ENCODE results near the gene MFSD12. TPM values are rescaled to one million over a fixed set of nuclear protein-coding genes. Genes with fewer than 3 reads are reported as not detected.

The MFSD12 gene
- polyA plus RNA-seq, 1 donor, result 33.7 TPM

DNA sequence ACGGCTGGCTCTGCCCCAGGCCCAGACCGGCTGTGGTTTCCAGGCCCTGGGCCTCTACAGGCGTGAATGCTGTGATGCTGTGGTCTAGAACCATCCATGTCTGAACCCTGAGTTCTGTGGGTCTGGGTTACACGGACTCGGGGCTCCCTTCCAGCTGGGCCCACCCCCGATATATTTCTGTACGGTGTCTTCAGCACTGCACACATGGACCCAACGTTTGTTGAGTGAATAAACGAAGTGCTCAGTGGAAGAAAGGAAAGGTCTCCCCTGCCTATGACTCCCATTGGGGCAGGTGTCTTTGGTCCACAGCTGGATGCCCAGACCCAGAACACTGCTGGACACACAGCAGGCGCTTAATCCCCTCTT is 11.7 kb downstream of the MFSD12 start:
- Histone ChIP-seq H3K4me1 (ENCODE audit: control insufficient read depth, insufficient read depth, low read length) (no peaks in the 10 kb centered on the region), H3K9me3 (ENCODE audit: control insufficient read depth, low read depth, low read length) (peaks cover 2% of the 10 kb centered on the region), H3K27me3 (ENCODE audit: control insufficient read depth, insufficient read depth, low read length) (no peaks in the 10 kb centered on the region), H3K27ac (ENCODE audit: low read length) (no peak overlapping the region), H3K36me3 (ENCODE audit: control insufficient read depth, insufficient read depth, low read length) (peaks cover 11% of the 10 kb centered on the region), H3K4me3 (ENCODE audit: low read length) (no peak overlapping the region)
- 83% methylated on average over 2 of the region's 10 CpGs for WGBS (ENCODE audit: insufficient coverage, low lambda C conversion rate)
- DNase-seq, result no peak

DNA sequence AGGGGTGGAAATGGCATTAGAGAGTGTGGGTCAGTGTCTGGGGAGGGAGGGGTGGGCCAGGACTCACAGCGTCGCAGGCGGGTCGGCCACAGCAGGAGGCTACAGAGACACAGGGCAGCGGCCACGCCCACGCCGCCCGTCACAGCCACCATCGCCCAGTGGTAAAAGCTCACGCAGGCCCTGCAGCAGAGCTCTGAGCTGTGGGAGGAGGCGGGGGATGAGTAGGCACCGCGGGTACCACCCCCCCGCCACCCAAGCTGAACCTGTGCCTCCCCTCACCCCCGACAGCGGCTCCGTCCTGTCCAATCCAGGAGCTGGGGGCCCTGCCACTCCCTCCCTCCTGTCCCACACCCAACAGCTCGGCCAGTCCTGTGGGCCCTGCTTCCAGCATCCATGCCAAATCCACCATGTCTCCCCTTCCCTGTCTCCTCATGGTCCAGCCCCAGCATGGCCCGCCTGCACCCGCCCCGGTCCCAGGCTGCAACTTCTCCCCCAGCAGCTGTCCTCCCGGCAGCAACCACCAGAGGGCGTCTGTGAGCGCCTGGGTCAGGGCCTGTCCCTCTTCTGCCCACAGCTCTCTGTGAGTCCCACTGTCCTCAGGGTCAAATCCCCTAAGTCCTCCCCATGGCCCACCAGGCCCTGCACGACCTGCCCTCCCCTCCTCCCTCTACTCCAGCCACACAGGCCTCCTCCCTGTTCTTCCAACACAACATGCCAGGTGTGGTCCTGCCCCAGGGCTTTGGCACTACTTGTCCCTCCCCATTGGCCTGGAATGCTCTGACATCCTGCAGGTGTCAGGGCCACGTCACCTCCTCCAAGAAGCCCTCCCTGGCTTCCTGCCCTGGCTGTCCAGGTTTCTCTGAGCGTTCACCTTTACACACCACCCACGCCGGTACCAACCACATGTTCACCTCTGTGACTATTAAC is 12.4 kb downstream of the MFSD12 start:
- Histone ChIP-seq H3K9me3 (ENCODE audit: control insufficient read depth, low read depth, low read length) (peaks cover 2% of the 10 kb centered on the region), H3K27me3 (ENCODE audit: control insufficient read depth, insufficient read depth, low read length) (no peaks in the 10 kb centered on the region), H3K4me3 (ENCODE audit: low read length) (no peak overlapping the region), H3K36me3 (ENCODE audit: control insufficient read depth, insufficient read depth, low read length) (peaks cover 11% of the 10 kb centered on the region), H3K27ac (ENCODE audit: low read length) (no peak overlapping the region), H3K4me1 (ENCODE audit: control insufficient read depth, insufficient read depth, low read length) (no peaks in the 10 kb centered on the region)
- peak in 1 of 2 donors; percentile 26 for DNase-seq
- no CpG with 5 or more reads among the region's 30 CpGs for WGBS (ENCODE audit: insufficient coverage, low lambda C conversion rate)

DNA sequence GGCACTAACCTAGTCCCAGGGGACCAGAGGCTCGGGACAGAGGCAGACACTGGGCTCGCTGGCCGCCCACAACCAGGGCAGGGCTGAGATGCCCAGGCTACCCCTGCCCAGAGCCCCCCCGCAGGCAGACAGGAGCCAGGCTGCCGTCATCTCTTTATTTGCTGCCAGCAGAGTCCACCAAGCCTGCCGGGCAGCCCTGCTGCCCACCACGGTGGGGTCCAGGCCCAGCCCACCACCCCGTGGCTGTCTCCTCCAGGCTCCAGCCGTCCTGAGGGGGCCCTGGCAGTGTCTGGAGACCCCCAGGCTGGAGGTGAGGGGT is 13.4 kb downstream of the MFSD12 start:
- DNase-seq, result no peak
- Histone ChIP-seq H3K27ac (ENCODE audit: low read length) (no peak overlapping the region), H3K27me3 (ENCODE audit: control insufficient read depth, insufficient read depth, low read length) (no peaks in the 10 kb centered on the region), H3K4me1 (ENCODE audit: control insufficient read depth, insufficient read depth, low read length) (no peaks in the 10 kb centered on the region), H3K4me3 (ENCODE audit: low read length) (no peak overlapping the region), H3K36me3 (ENCODE audit: control insufficient read depth, insufficient read depth, low read length) (peaks cover 17% of the 10 kb centered on the region), H3K9me3 (ENCODE audit: control insufficient read depth, low read depth, low read length) (peaks cover 7% of the 10 kb centered on the region)
- WGBS (ENCODE audit: insufficient coverage, low lambda C conversion rate), result no CpG with 5 or more reads among the region's 9 CpGs

DNA sequence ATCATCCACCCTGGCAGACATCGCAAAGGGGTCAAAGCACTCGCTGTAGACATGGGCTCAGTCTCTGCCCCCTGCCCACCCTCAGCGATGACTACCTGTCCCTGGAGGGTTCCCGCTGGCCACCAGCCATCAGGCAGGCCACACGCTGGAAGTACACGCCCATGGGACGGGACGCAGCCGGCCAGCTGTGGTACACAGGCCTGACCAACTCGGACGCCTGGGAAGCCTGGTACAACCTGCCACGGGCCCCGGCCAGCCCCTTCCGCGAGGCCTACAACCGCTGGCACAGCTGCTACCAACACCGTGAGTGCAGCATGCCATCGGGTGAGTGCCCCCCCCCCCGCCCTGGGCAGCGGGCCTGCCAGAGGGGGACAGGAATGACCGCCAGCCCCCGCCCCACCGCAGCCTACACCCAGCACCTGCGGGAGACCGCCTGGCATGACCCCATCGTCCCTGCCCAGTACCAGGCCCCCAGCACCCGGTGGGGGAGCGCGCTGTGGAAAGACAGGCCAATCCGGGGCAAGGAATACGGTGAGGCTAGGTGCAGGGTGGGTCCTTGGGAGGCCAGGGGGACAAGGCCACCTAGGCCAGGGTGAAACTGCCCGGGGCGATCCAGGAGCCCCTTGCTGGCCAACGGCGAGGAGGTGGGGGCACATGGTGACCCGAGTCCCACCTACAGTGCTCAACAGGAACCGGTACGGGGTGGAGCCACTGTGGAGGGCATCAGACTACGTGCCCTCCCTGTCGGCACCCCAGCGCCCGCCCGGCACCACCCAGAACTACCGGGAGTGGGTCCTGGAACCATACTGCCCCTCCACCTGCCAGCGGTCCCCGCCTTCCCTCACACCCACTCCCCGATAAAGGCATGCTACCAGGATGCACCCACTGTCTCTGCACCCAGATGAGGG is 14.0 kb downstream of the MFSD12 start:
- no peak for DNase-seq
- Histone ChIP-seq H3K36me3 (ENCODE audit: control insufficient read depth, insufficient read depth, low read length) (peaks cover 17% of the 10 kb centered on the region), H3K9me3 (ENCODE audit: control insufficient read depth, low read depth, low read length) (peaks cover 7% of the 10 kb centered on the region), H3K4me3 (ENCODE audit: low read length) (no peak overlapping the region), H3K27ac (ENCODE audit: low read length) (no peak overlapping the region), H3K4me1 (ENCODE audit: control insufficient read depth, insufficient read depth, low read length) (no peaks in the 10 kb centered on the region), H3K27me3 (ENCODE audit: control insufficient read depth, insufficient read depth, low read length) (no peaks in the 10 kb centered on the region)
- no CpG with 5 or more reads among the region's 47 CpGs for WGBS (ENCODE audit: insufficient coverage, low lambda C conversion rate)

DNA sequence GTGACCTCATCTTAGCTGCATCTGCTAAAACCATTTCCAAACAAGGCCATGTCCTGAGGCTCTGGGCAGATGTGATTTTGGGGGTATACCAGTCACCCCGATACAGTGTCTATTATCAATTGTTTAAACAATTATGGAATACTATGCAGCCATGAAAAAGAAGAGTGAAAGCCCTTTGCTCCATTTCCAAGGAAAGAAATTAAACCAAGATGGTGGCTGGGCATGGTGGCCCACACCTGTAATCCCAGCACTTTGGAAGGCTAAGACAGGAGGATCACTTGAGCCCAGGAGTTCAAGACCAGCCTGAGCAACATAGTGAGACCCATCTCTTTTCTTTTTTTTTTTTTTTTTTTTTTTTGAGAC is 17.6 kb downstream of the MFSD12 start:
- no CpG with 5 or more reads among the region's 1 CpG for WGBS (ENCODE audit: insufficient coverage, low lambda C conversion rate)
- DNase-seq, result no peak
- peaks cover 38% of the 10 kb centered on the region for H3K36me3 ChIP-seq (ENCODE audit: control insufficient read depth, insufficient read depth, low read length)
- no peak overlapping the region for H3K27ac ChIP-seq (ENCODE audit: low read length)
- no peaks in the 10 kb centered on the region for H3K27me3 ChIP-seq (ENCODE audit: control insufficient read depth, insufficient read depth, low read length)
- peaks cover 5% of the 10 kb centered on the region for H3K9me3 ChIP-seq (ENCODE audit: control insufficient read depth, low read depth, low read length)
- no peaks in the 10 kb centered on the region for H3K4me1 ChIP-seq (ENCODE audit: control insufficient read depth, insufficient read depth, low read length)
- H3K4me3 ChIP-seq (ENCODE audit: low read length), result no peak overlapping the region

DNA sequence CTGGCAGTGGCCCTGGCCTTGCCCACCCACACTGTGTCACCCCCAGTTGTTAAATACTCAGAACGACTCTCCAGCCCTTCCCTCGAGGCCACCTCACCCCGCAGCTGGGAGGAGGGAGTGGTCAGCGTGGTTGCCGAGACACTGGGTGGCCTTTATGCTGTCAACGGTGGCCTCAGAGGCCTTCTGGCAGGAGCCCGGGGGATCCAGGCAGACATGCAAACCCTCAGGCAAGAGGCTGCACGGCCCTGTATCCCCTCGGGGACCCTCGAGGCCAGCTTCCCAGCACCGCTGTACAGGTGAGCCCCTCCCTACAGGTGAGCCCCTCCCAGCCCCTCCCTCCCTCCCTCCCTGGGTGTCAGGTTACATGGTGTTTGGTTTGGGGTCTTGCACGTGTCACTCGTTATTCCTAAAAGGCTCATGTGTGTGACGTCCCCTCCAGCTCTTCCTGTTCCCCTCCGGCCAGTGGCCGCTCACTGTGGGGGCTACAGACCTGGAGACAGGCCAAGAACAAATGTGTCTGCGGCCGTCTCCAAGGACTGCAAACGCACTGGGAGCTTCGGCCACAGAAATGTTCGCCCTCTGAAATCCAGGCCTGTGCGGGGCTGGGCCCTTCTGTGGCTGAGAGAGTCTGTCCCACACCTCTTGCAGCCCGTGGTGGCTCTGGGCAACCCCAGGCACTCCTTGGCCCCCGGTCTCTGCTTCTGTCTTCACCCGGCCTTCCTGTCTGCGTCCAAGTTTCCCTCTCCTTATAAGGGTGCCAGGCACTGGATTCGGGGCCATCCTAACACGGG is 18.2 kb downstream of the MFSD12 start, which contains the start of gene TEKTIP1:
Gene TEKTIP1, plus strand, starts transcription at position 210 of the 791 bp plus-strand sequence. Its CDS starts 4 bp downstream, at position 214.
- H3K36me3 ChIP-seq (ENCODE audit: control insufficient read depth, insufficient read depth, low read length), result peaks cover 41% of the 10 kb centered on the region
- no peak within 1 kb of the TSS for H3K27ac ChIP-seq (ENCODE audit: low read length)
- no peak within 1 kb of the TSS for H3K4me3 ChIP-seq (ENCODE audit: low read length)
- DNase-seq, result no peak
- H3K4me1 ChIP-seq (ENCODE audit: control insufficient read depth, insufficient read depth, low read length), result no peaks in the 10 kb centered on the region
- H3K27me3 ChIP-seq (ENCODE audit: control insufficient read depth, insufficient read depth, low read length), result no peaks in the 10 kb centered on the region
- no CpG with 5 or more reads among the region's 28 CpGs for WGBS (ENCODE audit: insufficient coverage, low lambda C conversion rate)
- H3K9me3 ChIP-seq (ENCODE audit: control insufficient read depth, low read depth, low read length), result peaks cover 5% of the 10 kb centered on the region

DNA sequence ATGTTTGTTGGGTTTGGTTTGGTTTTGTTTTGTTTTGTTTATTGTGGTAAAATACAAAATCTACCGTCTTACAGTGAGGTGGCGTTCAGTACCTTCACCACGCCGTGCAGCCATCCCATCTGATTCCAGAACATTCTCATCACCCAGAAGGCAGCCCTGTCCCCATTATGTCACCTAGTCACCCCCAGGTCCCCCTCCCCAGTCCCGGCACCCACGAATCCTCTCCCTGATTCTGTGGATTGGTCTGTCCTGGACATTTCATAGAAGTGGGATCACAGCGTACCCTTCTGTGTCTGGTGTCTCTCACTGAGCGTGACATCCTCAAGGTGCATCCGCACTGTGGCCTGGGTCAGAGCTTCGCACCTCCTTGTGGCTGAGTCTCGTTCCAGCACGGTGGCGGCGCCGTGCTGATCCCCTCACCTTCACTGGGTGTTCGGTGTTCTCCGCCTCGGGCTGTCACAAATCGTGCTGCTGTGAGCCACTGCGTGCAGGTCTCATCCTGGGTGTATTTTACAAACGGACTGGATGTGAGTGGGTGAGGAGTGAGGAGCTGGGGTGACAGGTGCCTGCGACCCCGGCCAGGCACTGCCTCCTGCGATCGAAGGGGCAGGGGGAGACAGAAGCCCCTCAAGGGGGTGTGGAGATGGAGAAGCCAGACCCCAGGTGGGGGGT is 19.0 kb downstream of the MFSD12 start:
- Histone ChIP-seq H3K9me3 (ENCODE audit: control insufficient read depth, low read depth, low read length) (peaks cover 5% of the 10 kb centered on the region), H3K4me1 (ENCODE audit: control insufficient read depth, insufficient read depth, low read length) (no peaks in the 10 kb centered on the region), H3K27ac (ENCODE audit: low read length) (no peak overlapping the region), H3K4me3 (ENCODE audit: low read length) (no peak overlapping the region), H3K36me3 (ENCODE audit: control insufficient read depth, insufficient read depth, low read length) (peaks cover 46% of the 10 kb centered on the region), H3K27me3 (ENCODE audit: control insufficient read depth, insufficient read depth, low read length) (no peaks in the 10 kb centered on the region)
- DNase-seq, result no peak
- no CpG with 5 or more reads among the region's 25 CpGs for WGBS (ENCODE audit: insufficient coverage, low lambda C conversion rate)

DNA sequence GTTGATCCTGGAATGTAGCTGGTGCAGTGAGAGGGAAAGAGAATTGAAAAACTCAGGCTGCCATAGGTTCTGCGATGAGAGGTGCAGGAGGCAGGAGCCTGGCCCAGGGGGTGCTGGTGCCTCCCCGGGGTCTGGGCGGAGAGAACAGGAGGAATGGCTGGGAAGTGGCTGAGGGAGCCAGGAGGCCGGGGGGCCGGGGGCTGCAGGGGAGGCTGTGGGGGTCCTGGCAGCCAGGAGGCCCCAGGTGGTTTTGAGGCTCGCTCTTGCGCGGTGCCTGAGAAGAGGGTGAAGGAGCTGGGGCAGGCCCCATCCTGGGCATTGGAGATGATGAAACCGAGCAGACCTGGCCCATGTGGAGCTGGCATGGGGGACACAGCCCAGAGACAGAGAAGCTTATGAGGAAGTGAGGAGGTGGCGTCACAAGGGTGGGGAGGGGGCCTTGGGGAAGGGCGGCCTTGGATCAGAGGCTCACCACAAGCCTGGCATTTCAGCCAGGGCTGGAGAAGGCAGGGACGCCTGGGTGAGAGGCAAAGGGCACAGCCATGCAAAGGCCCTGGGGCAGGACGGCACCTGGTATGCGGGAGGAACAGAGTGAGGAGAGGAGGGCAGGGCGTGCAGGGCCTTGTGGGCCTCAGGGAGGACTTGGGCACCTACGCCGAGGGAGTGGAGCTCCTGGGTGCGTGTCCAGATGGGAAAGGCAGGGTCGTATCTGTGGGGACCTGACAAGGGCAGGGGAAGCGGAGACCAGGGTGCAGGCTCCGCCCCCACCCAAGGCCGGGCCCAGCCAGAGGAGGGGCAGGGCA is 19.7 kb downstream of the MFSD12 start:
- no peak for DNase-seq
- Histone ChIP-seq H3K4me3 (ENCODE audit: low read length) (no peak overlapping the region), H3K27me3 (ENCODE audit: control insufficient read depth, insufficient read depth, low read length) (no peaks in the 10 kb centered on the region), H3K4me1 (ENCODE audit: control insufficient read depth, insufficient read depth, low read length) (no peaks in the 10 kb centered on the region), H3K36me3 (ENCODE audit: control insufficient read depth, insufficient read depth, low read length) (peaks cover 53% of the 10 kb centered on the region), H3K9me3 (ENCODE audit: control insufficient read depth, low read depth, low read length) (peaks cover 7% of the 10 kb centered on the region), H3K27ac (ENCODE audit: low read length) (no peak overlapping the region)
- WGBS (ENCODE audit: insufficient coverage, low lambda C conversion rate), result no CpG with 5 or more reads among the region's 22 CpGs

DNA sequence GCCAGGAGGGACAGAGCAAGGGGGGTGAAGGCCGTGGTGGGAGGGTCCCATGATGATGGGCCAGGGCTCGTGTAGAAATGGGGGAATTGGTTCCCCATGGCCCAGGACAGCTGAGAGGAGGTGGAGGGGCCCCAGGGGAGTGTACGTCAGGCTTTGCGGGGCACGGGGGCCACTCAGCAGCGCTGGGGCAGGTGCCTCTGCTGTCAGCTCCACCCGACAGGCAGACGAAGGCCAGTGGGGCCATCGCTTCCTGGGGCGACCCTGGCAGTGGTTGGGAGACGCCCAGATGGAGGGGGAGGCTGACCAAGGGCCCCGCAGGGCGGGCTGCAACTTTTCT is 20.3 kb downstream of the MFSD12 start:
- peaks cover 7% of the 10 kb centered on the region for H3K9me3 ChIP-seq (ENCODE audit: control insufficient read depth, low read depth, low read length)
- no CpG with 5 or more reads among the region's 13 CpGs for WGBS (ENCODE audit: insufficient coverage, low lambda C conversion rate)
- H3K36me3 ChIP-seq (ENCODE audit: control insufficient read depth, insufficient read depth, low read length), result peaks cover 57% of the 10 kb centered on the region
- H3K27me3 ChIP-seq (ENCODE audit: control insufficient read depth, insufficient read depth, low read length), result no peaks in the 10 kb centered on the region
- DNase-seq, result no peak
- H3K4me1 ChIP-seq (ENCODE audit: control insufficient read depth, insufficient read depth, low read length), result no peaks in the 10 kb centered on the region
- H3K27ac ChIP-seq (ENCODE audit: low read length), result no peak overlapping the region
- no peak overlapping the region for H3K4me3 ChIP-seq (ENCODE audit: low read length)

All from large intestine (tissue), 3 donors.